OCI-LY1 (cell line): ENCODE measurements around the gene FHL2.

Source experiments
- EZH2 ChIP-seq: fragments of 200-600 bp; sonication (generic), shearing (Covaris generic); IDR thresholded peaks from 2 replicates; pipeline ENCODE4 v1.8.0; 2017; ENCODE audit warnings: borderline replicate concordance, mixed run types, mild to moderate bottlenecking, antibody characterized with exemption, low read length, moderate library complexity, mixed read lengths
- TF ChIP-seq, protein P1 (sequence below): fragments of 200-600 bp; sonication (generic), shearing (Covaris generic); IDR thresholded peaks from 2 replicates; pipeline ENCODE4 v1.5.1; 2017; ENCODE audit warnings: mild to moderate bottlenecking, antibody characterized with exemption, low read length, moderate library complexity, mixed read lengths

DNA sequence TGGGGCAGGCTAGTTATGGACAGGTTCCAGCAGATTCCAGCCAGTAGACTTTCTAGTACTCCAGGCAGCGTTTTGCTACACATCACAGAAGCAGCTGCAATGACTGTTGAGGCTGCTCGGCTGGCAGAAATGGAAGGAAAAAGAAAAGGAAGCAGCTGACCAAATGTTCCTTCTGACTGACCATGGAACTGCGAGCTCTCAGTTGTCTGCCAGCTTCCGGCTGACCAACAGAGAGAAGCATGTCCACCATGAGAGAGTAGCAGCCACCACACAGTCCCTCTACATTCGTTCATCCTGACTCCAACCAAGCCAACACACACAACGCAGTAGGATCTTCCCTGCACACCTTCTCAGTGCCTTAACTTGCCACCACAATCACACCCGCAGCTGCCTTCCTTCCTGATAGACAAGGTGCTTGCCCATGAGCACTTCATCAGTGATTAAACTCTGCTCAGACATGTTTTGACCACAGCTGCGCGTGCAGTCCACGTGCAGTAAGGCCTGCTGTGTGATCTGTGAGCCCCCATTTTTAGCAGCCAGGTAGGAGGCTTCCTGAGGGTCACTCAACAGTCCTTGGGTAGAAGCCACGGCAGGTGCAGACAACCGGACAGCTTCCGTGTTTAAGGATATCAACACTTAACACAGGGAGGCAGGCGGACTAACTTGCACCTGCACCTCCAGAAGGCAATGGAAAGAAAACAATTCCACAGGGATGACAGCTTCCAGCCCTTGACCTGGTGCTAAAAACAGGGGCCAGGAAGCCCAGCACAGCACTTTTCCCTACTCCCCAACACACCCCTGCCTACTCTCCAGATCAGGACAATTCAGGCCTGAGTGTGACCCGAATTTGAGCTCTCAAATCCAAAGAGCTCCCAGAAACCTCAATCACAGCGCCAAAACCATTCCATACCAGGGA, 70.3 kb downstream of the FHL2 start:
- TF ChIP-seq, protein P1, sequence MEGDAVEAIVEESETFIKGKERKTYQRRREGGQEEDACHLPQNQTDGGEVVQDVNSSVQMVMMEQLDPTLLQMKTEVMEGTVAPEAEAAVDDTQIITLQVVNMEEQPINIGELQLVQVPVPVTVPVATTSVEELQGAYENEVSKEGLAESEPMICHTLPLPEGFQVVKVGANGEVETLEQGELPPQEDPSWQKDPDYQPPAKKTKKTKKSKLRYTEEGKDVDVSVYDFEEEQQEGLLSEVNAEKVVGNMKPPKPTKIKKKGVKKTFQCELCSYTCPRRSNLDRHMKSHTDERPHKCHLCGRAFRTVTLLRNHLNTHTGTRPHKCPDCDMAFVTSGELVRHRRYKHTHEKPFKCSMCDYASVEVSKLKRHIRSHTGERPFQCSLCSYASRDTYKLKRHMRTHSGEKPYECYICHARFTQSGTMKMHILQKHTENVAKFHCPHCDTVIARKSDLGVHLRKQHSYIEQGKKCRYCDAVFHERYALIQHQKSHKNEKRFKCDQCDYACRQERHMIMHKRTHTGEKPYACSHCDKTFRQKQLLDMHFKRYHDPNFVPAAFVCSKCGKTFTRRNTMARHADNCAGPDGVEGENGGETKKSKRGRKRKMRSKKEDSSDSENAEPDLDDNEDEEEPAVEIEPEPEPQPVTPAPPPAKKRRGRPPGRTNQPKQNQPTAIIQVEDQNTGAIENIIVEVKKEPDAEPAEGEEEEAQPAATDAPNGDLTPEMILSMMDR: no peak
- no peak for TF ChIP-seq EZH2
